Measurements from ENCODE around the gene ECHS1.
A peak's percentile ranks its signal among the peaks of the same experiment; 100 is the strongest.
"Not testable (repeated sequence)": the region's sequence is repeated elsewhere in the genome, so short reads cannot be mapped to it uniquely, and the experiment has no call there.

The ECHS1 gene

GRCh38 chr10:133397938-133398337 is 24.8 kb upstream of the ECHS1 start:
- no peak for FAIRE-seq

- no peak for FAIRE-seq
Observed at GRCh38 chr10:133396035-133396624, 23.0 kb upstream of the ECHS1 start.

GRCh38 chr10:133394801-133395221 is 21.7 kb upstream of the ECHS1 start:
- no peak for FAIRE-seq

- FAIRE-seq, result no peak
Observed at GRCh38 chr10:133394064-133394663, 21.0 kb upstream of the ECHS1 start, which contains the start of gene MTG1. MTG1 (plus strand) TSS chr10:133394157; CDS start chr10:133394221, 64 bp downstream.

- FAIRE-seq, result peak; percentile 29
Observed at GRCh38 chr10:133393401-133394063, 20.4 kb upstream of the ECHS1 start.

- FAIRE-seq, result no peak
Observed at GRCh38 chr10:133391761-133392518, 18.8 kb upstream of the ECHS1 start.

GRCh38 chr10:133391249-133391635 is 18.1 kb upstream of the ECHS1 start:
- no peak for FAIRE-seq

- no peak for FAIRE-seq
Observed at GRCh38 chr10:133390597-133391248, 17.6 kb upstream of the ECHS1 start.

GRCh38 chr10:133388973-133389818 is 16.0 kb upstream of the ECHS1 start:
- FAIRE-seq, result no peak

- FAIRE-seq, result no peak
Observed at GRCh38 chr10:133388236-133388972, 15.2 kb upstream of the ECHS1 start.

GRCh38 chr10:133386951-133387350 is 13.8 kb upstream of the ECHS1 start:
- not testable (repeated sequence) for FAIRE-seq

- no peak for FAIRE-seq
Observed at GRCh38 chr10:133385214-133385613, 12.1 kb upstream of the ECHS1 start.

- no peak for FAIRE-seq
Observed at GRCh38 chr10:133384071-133384470, 10.9 kb upstream of the ECHS1 start.

- no peak for FAIRE-seq
Observed at GRCh38 chr10:133383551-133383950, 10.4 kb upstream of the ECHS1 start.

- no peak for FAIRE-seq
Observed at GRCh38 chr10:133381036-133381435, 7.9 kb upstream of the ECHS1 start.

- FAIRE-seq, result no peak
Observed at GRCh38 chr10:133379801-133380666, 6.9 kb upstream of the ECHS1 start.

GRCh38 chr10:133379152-133379800 is 6.1 kb upstream of the ECHS1 start, which contains the start of gene PAOX:
PAOX (plus strand) TSS chr10:133379262; CDS start chr10:133379317, 55 bp downstream.
- FAIRE-seq, result no peak

- no peak for FAIRE-seq
Observed at GRCh38 chr10:133378251-133379096, 5.3 kb upstream of the ECHS1 start.

- no peak for FAIRE-seq
Observed at GRCh38 chr10:133377818-133378250, 4.7 kb upstream of the ECHS1 start.

All from A204.1 (cell line).